HG03342 (cell line): ENCODE data around the gene QSER1.
"Not testable (repeated sequence)": the region's sequence is repeated elsewhere in the genome, so short reads cannot be mapped to it uniquely, and the experiment has no call there.

Experiments used
- ATAC-seq: cut with Tn5 transposase; IDR thresholded peaks from one replicate; pipeline ENCODE4 v1.9.1; 2021; ENCODE audit warnings: mild to moderate bottlenecking, moderate library complexity; ENCODE audit not compliant: unreplicated experiment

QSER1 gene

DNA sequence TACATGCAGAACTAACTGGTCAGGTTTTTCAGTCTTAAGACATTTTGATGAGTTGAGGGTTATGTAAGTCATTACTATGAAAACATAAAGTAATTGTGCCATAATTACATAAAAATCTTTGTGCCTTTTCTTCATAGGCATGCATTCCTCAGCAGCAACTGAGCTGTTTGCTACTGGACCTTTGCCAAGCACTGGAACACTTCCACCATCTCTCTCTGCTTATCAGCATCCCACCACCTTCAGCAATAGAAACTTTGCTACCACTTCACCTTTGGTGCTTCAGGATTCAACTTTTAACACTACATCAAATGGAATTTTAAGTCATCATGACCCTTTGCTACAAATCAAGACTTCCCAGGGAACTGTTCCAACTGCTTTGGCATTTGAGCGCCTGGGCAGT, 39.0 kb downstream of the QSER1 start:
- ATAC-seq, result no peak

DNA sequence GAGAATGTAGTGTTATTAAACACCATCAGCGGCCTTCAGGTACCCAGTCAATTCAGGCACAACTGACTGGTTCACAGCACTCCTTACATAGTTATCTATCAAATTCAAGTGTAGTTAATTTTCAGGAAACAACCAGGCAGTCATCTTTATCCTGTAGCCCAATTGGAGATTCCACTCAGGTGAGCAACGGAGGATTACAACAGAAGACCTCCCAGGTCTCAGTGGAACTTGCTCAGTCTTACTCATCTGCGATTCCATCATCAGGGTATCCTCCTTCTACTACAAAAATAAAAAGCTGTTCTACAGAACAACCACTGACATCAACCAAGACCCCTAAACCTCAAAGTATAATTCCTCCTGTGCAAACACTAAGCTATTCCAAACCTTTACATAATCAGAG, 39.6 kb downstream of the QSER1 start:
- ATAC-seq, result no peak

DNA sequence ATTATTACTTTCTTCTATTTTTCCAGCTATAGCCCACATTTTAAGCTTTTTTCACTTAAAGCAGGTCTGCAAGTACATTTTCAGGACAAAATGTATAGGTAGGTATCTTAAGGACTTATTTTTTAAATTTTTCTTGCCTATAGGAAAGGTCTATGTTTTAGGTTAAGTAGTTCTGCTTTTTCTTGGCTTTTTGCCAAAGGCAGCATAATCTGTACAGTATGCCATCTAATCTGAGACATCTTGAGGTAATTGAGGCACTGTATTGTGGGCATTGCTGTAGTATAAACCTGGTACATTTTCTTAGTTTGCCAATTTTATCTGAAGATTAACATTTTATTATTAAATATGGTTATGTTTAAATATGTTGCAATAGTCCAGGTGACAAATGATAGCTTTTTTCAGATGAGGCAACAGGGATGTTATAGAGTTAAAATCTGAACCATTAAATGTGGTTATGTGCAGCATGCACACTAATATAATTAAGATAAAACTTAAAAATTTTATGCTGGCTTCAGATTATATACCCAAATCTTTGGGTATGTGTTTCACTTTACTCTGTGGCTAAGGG, 42.9 kb downstream of the QSER1 start:
- no peak for ATAC-seq

DNA sequence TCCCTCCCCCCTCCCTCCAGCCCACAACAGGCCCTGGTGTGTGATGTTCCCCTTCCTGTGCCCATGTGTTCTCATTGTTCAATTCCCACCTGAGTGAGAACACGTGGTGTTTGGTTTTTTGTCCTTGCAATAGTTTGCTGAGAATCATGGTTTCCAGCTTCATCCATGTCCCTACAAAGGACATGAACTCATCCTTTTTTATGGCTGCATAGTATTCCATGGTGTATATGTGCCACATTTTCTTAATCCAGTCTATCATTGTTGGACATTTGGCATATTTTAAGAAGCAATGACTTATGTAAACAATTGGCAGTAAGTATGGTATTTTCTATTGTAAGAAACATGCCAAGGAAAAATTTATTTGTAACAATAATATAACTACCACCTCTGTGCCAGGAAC, 43.6 kb downstream of the QSER1 start:
- not testable (repeated sequence) for ATAC-seq

DNA sequence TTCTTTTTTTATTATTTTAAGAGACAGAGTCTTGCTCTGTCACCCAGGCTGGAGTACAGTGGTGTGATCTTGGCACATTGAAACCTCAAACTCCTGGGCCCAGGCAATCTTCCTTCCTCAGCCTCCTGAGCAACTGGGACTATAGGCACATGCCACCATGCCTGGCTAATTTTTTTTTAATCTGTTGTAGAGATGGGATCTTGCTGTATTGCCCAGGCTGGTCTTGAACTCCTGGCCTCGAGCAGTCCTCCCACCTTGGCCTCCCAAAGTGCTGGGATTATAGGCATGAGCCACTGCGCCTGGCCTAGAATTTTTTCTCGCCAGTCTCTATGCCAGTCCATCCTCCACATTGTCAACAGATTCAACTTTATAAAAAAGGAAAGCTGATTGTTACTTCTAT, 44.7 kb downstream of the QSER1 start:
- ATAC-seq, result not testable (repeated sequence)

DNA sequence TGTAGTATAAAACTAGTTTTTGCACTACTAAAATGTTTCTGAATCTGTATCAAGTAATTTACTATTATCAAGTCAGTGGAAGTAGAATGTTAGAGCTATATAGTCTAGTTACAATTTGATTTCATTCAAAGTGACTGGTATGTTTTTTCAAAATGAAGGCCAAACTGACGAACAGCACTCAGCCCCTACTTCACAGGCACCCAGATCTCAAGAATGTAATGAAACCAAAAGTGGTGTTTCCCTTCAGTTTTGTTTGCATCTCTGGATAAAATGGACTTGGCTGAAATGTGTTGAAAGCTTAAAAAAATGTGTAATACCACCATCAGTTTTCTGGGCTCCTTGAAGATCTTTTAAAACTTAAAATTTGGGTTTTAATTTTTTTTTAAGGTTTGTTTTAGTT, 46.4 kb downstream of the QSER1 start:
- ATAC-seq, result peak; percentile 67

DNA sequence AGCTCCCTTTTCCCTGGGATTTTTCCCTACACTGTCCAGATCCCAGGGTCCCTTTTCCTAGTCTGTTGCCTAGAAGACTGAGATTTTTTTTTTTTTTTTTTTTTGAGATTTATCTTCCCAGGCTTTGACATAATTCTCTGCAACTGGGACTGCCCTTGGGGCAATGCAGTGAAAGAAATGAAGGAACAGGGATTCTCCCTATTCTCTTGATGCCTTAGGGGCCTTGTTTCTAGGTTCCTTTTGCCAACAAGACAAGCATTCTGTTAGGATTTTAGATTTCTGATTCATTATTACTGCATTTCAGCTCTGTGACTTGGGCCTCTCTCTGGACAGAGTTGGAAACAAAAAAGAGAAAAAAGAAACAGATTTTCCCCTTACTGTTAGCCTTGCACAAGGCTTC, 47.3 kb downstream of the QSER1 start:
- ATAC-seq, result no peak

DNA sequence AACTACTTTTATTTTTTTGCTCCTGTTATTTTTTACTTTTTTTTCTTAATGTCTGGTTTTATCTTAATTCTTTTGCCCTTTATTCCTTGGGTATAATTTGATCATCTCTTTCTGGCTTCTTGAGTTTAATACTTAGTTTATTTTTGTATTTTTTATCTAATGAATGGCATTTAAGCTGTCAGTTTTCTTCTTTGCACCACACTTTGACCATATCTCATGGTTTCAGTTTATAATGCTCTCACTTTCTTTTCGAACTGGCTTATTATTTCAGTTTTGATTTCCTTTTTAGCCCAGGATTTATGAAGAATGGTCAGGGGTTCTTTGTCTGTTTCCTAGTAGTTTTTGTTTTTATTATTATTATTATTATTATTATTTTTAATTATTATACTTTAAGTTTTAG, 48.3 kb downstream of the QSER1 start:
- peak; percentile 49 for ATAC-seq

DNA sequence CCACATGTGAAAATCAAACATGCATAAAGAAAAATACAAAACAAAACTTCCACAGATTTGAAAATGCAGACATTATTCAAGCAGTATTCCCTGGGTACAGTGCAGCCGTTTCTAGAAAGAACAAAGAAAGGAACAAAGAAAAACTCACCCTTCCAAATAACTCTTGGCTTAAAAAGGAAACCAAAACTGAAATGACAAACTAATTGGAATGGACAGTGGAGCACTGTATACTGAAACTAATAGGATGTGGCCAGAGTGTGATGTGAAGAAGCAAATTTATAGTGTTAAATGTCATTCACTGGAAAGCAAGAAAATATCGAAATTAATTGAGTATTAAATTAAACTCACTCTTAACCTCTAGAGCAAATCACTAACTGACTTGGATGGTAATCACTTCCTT, 55.4 kb downstream of the QSER1 start:
- ATAC-seq, result no peak

DNA sequence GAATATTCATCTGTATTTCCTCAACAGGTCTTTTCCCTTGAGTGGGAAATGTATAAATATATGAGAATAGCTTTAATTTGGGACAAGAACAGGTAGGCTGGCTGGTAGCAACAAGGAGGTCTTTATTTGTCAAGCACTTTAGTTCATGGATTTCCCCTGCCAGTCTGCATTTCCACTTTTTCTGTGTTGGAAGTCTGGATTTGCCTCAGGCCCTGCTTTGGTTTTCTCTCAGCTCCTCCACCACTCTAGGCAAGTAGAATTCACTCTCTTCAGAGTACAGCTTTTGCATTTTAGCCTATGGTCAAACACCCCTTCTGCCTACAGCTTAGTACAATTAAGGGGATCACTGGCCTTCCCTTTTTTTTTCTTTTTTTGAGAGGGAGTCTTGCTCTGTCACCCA, 57.1 kb downstream of the QSER1 start:
- no peak for ATAC-seq

DNA sequence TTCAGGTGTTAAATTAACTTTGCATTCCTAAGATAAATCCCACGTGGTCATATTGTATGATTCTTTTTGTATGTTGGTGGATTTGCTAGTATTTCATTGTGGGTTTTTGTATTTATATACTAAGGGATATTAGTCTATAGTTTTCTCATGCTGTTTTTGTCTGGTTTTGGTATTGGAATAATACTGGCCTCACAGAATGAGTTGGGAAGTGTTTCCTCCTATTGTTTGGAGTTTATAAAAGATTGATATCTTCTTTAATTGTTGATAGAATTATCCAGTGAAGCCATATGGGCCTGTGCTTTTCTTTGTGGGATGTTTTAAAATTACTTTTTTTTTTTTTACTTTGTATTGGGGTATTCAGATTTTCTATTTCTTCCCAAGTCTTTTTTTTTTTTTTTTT, 59.8 kb downstream of the QSER1 start:
- ATAC-seq, result no peak

DNA sequence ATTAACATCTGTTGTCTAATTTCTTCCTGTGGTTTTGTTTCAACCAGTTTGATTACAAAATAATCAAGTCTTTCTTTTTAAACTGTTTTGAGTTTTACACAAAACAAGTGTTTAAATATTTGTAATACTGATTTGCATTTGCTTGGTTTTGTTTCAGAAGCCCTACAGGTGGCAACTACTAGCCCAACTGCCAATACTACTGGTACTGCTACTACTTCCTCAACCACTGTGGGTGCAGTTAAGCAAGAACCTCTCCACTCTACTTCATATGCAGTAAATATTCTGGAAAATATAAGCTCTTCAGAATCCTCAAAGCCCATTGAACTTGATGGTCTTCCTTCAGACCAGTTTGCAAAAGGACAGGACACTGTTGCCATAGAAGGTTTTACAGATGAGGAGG, 61.1 kb downstream of the QSER1 start:
- ATAC-seq, result no peak

DNA sequence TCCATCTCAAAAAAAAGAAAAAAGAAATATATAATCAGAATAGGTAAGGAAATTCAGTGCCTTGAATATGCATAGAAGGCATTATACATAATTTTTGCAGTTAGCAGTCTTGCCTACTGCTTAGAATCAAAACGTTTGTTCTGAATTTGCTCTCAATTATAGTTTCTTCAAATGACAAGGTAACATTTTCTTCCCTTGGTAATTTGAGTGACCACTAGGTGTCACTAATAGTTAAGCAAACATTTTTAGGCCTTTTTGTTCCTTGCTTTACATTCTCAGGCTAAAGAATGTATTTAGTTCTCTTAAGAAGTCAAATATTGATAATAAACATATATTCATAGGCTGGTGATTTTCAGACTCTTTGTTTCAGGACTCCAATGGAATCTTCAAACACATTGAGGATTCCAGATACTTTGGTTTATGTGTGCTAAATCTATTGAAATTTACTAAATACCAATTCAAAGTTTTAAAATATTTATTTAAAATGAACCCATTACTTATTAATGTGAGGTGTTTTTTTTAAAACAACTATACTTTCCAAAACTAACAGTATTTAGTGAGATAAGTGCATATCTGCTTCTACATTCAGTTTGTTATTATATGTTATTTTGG, 68.0 kb downstream of the QSER1 start:
- ATAC-seq, result no peak

DNA sequence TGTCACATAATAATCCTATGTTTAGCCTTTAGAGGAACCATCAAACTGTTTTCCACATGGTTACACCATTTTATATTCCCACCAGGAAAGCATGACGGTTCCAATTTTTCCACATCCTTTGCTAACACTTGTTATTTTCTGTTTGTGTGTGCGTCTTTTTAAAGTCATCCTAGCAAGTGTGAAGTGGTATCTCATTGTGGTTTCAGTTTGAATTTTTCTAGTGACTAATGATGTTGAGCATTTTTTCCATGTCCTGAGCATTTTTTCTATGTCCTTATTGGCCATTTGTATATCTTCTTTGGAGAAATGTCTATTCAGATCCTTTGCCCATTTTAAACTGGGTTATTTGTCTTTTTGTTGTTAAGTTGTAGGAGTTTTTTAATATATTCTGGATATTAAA, 69.4 kb downstream of the QSER1 start:
- ATAC-seq, result no peak

DNA sequence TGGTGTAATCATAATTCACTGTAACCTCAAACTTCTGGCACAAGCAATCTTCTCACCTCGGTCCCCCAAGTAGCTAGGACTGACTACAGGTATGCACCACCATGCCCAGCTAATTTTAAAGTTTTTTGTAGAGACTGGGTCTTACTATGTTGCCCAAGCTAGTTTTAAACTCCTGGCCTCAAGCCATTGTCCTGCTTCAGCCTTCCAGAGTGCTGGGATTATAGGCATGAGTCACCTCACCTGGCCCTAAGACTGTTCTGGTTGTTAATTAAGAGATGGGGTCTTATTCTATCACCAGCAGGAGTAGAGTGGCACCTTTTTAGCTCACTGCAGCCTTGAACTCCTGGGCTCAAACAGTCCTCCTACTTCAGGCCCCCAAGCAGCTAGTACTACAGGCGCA, 71.1 kb downstream of the QSER1 start:
- ATAC-seq, result no peak

DNA sequence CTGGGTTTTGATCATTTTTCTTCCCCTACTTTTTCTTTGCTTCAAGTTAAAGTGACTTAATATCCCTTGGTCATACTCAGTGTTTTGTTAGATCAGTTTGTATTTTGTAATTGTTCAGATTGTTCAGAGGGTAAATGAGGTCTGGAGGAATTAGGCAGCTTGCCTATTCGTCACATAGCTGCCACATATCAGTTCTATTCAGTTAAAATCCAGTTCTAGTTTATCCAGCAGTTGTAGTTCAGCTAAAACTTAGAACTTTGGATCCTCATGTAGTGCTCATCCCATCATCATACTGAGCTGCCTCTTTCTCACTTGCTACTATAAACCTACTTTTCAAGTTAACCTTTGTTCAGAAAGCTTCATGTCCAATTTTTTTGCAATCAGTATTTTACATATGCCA, 75.9 kb downstream of the QSER1 start:
- ATAC-seq, result no peak

DNA sequence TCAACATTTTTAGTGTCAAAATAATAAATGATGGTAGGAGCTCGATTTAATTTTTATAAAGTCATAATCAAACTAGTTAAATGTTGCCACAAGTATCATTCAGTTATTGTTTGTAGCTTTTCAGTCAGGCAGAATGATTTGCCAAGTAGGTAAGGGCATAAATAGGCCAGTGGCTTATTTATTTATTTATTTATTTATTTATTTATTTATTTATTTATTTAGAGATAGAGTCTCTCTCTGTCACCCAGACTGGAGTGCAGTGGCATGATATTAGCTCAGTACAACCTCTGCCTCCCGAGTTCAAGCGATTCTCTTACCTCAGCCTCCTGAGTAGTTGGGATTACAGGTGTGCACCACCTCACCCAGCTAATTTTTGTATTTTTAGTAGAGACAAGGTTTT, 79.6 kb downstream of the QSER1 start:
- ATAC-seq, result not testable (repeated sequence)

DNA sequence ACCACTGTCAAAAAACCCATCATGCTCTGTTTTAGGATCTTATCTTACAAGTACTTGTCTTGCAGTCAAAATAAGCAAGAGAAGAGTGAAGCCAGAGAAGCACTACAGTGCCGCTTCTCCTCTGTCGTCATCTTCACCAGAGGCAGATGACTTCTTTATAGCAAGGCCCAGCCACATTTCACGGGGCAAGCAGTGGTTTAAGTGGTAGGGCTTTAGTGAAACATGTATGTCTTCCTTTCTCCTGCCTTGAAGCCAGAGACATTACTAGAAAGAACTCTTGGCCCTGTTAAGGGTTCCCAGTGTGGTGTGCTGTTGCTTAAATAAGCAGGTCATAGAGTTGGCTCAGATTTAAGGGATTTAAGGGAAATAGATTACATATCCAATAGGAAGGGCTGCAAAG, 80.2 kb downstream of the QSER1 start:
- ATAC-seq, result no peak

DNA sequence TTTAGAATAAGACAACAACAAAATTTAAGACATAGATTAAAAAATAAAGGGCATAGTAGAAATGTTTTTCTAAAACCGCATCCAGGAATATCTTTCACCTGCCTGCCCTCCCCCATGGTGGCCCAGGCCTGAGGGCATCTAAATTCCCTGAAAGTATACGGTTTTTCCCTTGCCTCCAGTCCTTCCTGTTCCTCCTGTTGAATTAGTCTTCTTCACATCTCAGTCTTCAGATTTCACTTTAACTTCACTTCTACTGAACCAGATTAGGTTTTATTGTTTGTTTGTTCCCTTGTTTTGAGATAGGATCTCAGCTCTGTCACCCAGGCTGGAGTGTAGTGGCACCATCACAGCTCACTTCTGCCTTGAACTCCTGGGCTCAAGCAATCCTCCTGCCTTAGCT, 90.0 kb downstream of the QSER1 start:
- ATAC-seq, result no peak

DNA sequence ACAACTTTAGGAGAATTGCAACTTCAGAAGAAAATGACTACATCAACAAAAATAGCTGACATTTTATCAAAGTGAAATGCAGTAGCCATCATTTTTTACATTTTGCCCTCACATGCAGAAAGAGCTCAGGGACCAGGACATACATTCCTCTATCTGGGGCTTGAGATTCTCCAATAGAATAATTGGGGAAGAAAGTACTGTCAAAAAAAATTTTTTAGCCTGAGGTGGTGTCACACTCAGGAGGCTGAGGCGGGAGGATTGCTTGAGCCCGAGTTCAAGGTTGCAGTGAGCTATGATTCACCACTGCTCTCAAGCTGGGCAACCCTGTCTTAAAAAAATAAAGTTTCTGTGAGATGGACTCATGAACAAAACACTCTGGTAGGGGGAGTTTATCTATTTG, 90.9 kb downstream of the QSER1 start:
- ATAC-seq, result no peak

DNA sequence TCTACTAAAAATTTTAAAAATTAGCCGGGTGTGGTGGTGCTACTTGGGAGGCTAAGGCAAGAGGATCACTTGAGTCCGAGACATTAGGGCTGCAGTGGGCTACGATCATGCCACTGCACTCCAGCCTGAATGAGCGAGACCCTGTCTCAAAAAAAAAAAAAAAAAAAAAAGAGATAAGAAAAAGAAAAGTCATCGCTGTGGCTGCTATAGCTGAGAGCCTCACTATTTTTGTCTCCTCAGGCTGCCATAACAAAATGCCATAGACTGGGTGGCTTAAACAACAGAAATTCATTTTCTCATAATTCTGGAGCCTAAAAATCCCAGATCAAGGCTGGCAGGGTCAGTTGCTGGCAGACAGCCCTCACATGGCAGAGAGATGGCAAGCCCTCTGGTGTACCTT, 93.0 kb downstream of the QSER1 start:
- no peak for ATAC-seq

DNA sequence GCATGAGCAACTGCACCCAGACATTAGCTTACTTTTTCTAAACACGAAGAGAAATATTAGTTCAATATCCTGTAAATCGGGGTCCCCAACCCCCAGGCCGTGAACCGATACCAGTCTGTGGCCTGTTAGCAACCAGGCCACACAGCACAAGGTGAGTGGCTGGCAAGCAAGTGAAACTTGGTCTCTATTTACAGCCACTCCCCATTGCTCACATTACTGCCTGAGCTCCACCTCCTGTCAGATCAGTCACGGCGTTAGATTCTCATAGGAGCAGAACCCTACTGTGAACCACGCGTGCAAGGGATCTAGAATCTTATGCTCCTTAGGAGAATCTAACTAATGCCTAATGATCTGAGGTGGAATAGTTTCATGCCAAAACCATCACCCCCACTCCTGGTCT, 95.2 kb downstream of the QSER1 start:
- ATAC-seq, result no peak

DNA sequence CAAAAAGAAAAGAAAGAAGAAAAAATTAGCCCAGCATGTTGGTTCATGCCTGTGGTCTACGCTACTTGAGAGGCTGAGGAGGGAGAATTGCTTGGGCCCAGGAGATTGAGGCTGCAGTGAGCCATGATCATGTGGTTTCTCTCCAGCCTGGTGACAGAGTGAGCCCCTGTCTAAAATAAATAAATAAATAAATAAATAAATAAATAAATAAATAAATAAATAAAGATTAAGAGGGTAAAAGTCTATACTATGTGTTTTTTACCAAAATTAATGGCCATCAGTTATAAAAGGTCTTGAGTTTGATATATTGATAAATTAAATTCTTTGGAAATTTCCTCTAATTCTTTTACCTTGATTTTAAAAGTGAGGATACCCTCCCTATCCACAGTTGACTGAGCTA, 97.9 kb downstream of the QSER1 start:
- no peak for ATAC-seq
